NCI-H460 (cell line): ENCODE results near the gene NPAS3. TPM values are rescaled to one million over a fixed set of nuclear protein-coding genes. Genes with fewer than 3 reads are reported as not detected.

Experiments used
- DNase-seq: peaks from one replicate; pipeline ENCODE4 v3.0.0-alpha.2; 2016; ENCODE audit warnings: low read depth; ENCODE audit errors: extremely low read depth
- total RNA-seq: library from RNA; depleted of rRNA; stranded (reverse); fragments of >200 nt; shearing (Covaris generic); gene quantifications from 2 replicates; pipeline ENCODE4 v1.2.3, GENCODE V29; 2014

Gene NPAS3
- total RNA-seq, 1 experiment from 2014 or later = 0.62 TPM

GRCh38 chr14:33647385-33647786, 708.7 kb downstream of the NPAS3 start:
- DNase-seq = no peak

GRCh38 chr14:33650430-33650829, 711.8 kb downstream of the NPAS3 start:
- no peak for DNase-seq

- DNase-seq = no peak
These were observed 714.1 kb downstream of the NPAS3 start for GRCh38 chr14:33652566-33653307.

GRCh38 chr14:33653308-33653695, 714.6 kb downstream of the NPAS3 start:
- no peak for DNase-seq

- no peak for DNase-seq
These were observed 716.7 kb downstream of the NPAS3 start for GRCh38 chr14:33655421-33655820.

GRCh38 chr14:33657476-33657875, 718.8 kb downstream of the NPAS3 start:
- DNase-seq = no peak

- DNase-seq = no peak
These were observed 721.6 kb downstream of the NPAS3 start for GRCh38 chr14:33660248-33660647.

GRCh38 chr14:33661101-33661500, 722.4 kb downstream of the NPAS3 start:
- DNase-seq = no peak

- no peak for DNase-seq
These were observed 729.4 kb downstream of the NPAS3 start for GRCh38 chr14:33668066-33668465.

GRCh38 chr14:33669111-33669510, 730.4 kb downstream of the NPAS3 start:
- DNase-seq = no peak

GRCh38 chr14:33670235-33670634, 731.6 kb downstream of the NPAS3 start:
- DNase-seq = no peak

GRCh38 chr14:33671556-33671955, 732.9 kb downstream of the NPAS3 start:
- DNase-seq = no peak

- no peak for DNase-seq
These were observed 736.2 kb downstream of the NPAS3 start for GRCh38 chr14:33674927-33675326.

- no peak for DNase-seq
These were observed 736.9 kb downstream of the NPAS3 start for GRCh38 chr14:33675415-33676130.

- peak; percentile 16 for DNase-seq
These were observed 737.5 kb downstream of the NPAS3 start for GRCh38 chr14:33676135-33676566.

- DNase-seq = no peak
These were observed 738.2 kb downstream of the NPAS3 start for GRCh38 chr14:33676891-33677290.

GRCh38 chr14:33678005-33678404, 739.3 kb downstream of the NPAS3 start:
- DNase-seq = no peak

- no peak for DNase-seq
These were observed 740.3 kb downstream of the NPAS3 start for GRCh38 chr14:33679025-33679424.

- no peak for DNase-seq
These were observed 741.0 kb downstream of the NPAS3 start for GRCh38 chr14:33679461-33680225.

- DNase-seq = no peak
These were observed 742.2 kb downstream of the NPAS3 start for GRCh38 chr14:33680873-33681272.

- DNase-seq = no peak
These were observed 744.1 kb downstream of the NPAS3 start for GRCh38 chr14:33682760-33683159.
